ENCODE measurements around the gene NUMBL. TPM values are rescaled to one million over a fixed set of nuclear protein-coding genes. Genes with fewer than 3 reads are reported as not detected.

Gene NUMBL
- total RNA-seq, 6 experiments from 2014 or later = 6.1 to 19.6 (median 10.5) TPM

- no peaks in the 10 kb centered on the region for H3K27me3 ChIP-seq
- DNase-seq = no peak
- 86% methylated on average over 1 of the region's 7 CpGs for WGBS (ENCODE audit: insufficient coverage, low coverage, low lambda C conversion rate, missing lambda C conversion rate)
- TF ChIP-seq CTCF (IDR thresholded peaks at IDR 0.05) (no peak), POLR2A (IDR thresholded peaks at IDR 0.05) (no peak)
- no peak for ATAC-seq
- H3K27ac ChIP-seq = no peak overlapping the region
- no peak overlapping the region for H3K4me3 ChIP-seq
- intact Hi-C loops (cut with DNase I) = no loop called here
- no peaks in the 10 kb centered on the region for H3K36me3 ChIP-seq
- no peaks in the 10 kb centered on the region for H3K4me1 ChIP-seq
- H3K9me3 ChIP-seq = no peaks in the 10 kb centered on the region
Observed at GRCh38 chr19:40622773-40623075, 67.7 kb downstream of the NUMBL start.

DNA sequence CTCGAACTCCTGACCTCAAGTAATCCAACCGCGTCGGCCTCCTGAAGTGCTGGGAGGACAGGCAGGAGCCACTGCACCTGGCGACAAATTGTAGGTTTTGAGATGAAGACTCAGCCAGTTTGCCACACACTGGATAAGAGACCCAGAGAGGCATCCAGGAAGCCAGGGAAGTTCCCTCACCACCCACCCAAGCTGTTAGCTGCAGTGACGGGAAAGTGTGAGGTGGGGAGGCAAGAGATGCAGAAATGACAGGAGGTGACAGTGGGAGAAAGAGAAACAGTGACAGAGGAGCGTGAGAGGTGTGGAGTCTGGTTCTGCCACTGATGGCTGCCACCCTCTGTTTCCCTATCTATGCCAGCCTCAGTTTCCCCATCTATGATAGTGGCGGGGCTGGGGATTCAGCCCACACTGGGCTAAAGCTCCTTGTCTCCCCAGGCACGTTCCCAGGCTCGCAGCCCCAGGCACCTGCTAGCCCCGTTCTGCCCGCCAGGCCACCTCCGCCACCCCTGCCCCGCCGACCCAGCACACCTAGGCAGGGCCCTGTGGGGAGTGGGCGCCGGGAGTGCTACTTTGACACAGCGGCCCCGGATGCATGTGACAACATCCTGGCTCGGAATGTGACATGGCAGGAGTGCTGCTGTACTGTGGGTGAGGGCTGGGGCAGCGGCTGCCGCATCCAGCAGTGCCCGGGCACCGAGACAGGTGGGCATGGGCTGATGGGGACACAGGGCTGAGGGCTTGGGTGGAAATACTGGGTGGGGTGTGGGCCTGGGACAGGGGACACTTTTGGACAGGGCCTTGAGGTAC lies 68.3 kb downstream of the NUMBL start:
- no peak for DNase-seq
- no peaks in the 10 kb centered on the region for H3K27me3 ChIP-seq
- intact Hi-C loops (cut with DNase I) = no loop called here
- H3K36me3 ChIP-seq = no peaks in the 10 kb centered on the region
- no peaks in the 10 kb centered on the region for H3K9me3 ChIP-seq
- no peak for TF ChIP-seq POLR2A (IDR thresholded peaks at IDR 0.05)
- no peak for TF ChIP-seq CTCF (IDR thresholded peaks at IDR 0.05)
- no peak overlapping the region for H3K4me3 ChIP-seq
- WGBS (ENCODE audit: insufficient coverage, low coverage, low lambda C conversion rate, missing lambda C conversion rate) = 93% methylated on average over 7 of the region's 24 CpGs
- ATAC-seq = peak in 1 of 4 donors; percentile 14
- H3K4me1 ChIP-seq = no peaks in the 10 kb centered on the region
- no peak overlapping the region for H3K27ac ChIP-seq

DNA sequence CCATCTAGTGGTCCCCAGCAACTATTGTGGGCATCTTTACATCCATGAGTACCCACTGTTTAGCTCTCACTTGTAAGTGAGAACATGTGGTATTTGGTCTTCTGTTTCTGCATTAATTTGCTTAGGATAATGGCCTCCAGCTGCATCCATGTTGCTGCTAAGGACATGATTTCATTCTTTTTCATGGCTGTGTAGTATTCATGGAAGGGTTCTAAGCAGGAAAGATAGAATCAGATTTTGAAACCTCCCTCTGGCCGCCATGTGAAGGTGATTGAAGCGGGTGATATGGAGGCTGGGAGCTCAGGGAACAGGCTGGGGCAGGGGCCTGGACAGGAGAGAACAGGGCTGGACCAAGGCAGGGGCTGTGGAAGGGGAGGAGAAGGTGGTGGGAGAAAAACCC lies 69.2 kb downstream of the NUMBL start:
- TF ChIP-seq CTCF (IDR thresholded peaks at IDR 0.05) = no peak
- TF ChIP-seq POLR2A (IDR thresholded peaks at IDR 0.05) = no peak
- no peaks in the 10 kb centered on the region for H3K9me3 ChIP-seq
- no peaks in the 10 kb centered on the region for H3K4me1 ChIP-seq
- H3K27me3 ChIP-seq = no peaks in the 10 kb centered on the region
- no peak overlapping the region for H3K27ac ChIP-seq
- no peak for ATAC-seq
- intact Hi-C loops (cut with DNase I) = no loop called here
- DNase-seq = no peak
- H3K36me3 ChIP-seq = no peaks in the 10 kb centered on the region
- 38% methylated on average over 2 of the region's 2 CpGs for WGBS (ENCODE audit: insufficient coverage, low coverage, low lambda C conversion rate, missing lambda C conversion rate)
- H3K4me3 ChIP-seq = no peak overlapping the region

DNA sequence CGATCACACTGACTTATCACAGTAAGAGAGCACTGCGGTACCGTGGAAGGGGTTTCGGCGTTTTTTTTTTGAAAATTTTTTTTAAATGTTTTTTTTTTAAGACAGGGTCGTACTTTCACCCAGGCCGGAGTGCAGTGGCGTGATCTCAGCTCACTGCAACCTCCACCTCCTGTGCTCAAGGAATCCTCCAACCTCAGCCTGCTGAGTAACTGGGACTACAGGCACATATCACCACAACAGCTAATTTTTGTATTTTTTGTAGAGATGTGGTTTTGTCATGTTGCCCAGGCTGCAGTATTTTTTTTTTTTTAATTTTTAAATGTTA lies 70.3 kb downstream of the NUMBL start:
- DNase-seq (no peak), ATAC-seq (no peak)
- H3K4me3 ChIP-seq = no peak overlapping the region
- no peak overlapping the region for H3K27ac ChIP-seq
- no peaks in the 10 kb centered on the region for H3K36me3 ChIP-seq
- intact Hi-C loops (cut with DNase I) = no loop called here
- H3K27me3 ChIP-seq = no peaks in the 10 kb centered on the region
- WGBS (ENCODE audit: insufficient coverage, low coverage, low lambda C conversion rate, missing lambda C conversion rate) = 90% methylated on average over 8 of the region's 8 CpGs
- no peaks in the 10 kb centered on the region for H3K4me1 ChIP-seq
- no peaks in the 10 kb centered on the region for H3K9me3 ChIP-seq
- TF ChIP-seq POLR2A (IDR thresholded peaks at IDR 0.05) = no peak
- no peak for TF ChIP-seq CTCF (IDR thresholded peaks at IDR 0.05)

Data from right lobe of liver (tissue), 6 donors.